GM12892 (cell line): ENCODE results near the gene USP8.
"Not testable (repeated sequence)": the region's sequence is repeated elsewhere in the genome, so short reads cannot be mapped to it uniquely, and the experiment has no call there.

Source experiments
- DNase-seq: peaks from one replicate; pipeline ENCODE4 v3.0.0; 2011; ENCODE audit not compliant: insufficient read length
- FAIRE-seq: peaks from 2 replicates; lab custom pipeline; 2011; peaks lifted over from hg19 to GRCh38; lab: Jason Lieb, UNC
- POLR2A ChIP-seq: IDR thresholded peaks from 2 replicates; pipeline ENCODE4 v1.6.1; 2011; ENCODE audit warnings: low read depth, low read length, control low read depth
- POLR2AphosphoS5 ChIP-seq: IDR thresholded peaks from 2 replicates; pipeline ENCODE4 v1.6.1; 2011; ENCODE audit warnings: low read depth, low read length, control low read depth
- TAF1 ChIP-seq: IDR thresholded peaks from 2 replicates; pipeline ENCODE4 v1.6.1; 2011; ENCODE audit warnings: low read depth, mild to moderate bottlenecking, control low read depth, low read length, borderline replicate concordance

The USP8 gene

DNA sequence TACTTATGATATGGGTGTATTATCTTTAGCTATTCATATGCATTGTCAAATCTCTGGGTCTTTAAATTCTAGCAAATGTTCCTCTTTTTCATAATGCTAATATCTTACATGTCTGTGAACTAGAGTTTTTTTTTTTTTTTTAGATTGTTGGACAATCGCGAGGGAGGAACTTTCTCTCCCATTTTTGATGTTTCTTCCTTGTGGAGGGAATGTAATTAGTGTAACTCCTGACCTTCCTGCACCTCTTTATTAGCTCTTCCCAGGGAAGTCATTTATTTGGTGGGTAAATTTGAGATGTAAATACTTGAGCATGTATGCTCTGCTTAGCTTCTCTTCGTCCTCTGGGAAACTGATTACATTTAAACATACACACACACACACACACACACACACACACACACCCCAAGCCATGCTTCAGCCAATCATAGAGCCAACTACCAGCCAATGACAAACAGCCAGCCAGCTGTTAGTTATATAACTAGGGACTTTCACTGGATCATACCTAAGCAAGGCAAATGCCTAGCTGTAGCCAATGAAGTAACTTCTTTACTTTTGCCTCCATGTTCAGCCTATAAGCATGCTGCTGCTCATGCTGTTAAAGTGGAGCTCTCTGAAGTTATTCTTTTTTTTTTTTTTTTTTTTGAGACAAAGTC, 8.3 kb upstream of the USP8 start:
- no peak for TF ChIP-seq POLR2AphosphoS5
- TF ChIP-seq TAF1 = no peak
- no peak for TF ChIP-seq POLR2A
- DNase-seq (no peak), FAIRE-seq (no peak)

DNA sequence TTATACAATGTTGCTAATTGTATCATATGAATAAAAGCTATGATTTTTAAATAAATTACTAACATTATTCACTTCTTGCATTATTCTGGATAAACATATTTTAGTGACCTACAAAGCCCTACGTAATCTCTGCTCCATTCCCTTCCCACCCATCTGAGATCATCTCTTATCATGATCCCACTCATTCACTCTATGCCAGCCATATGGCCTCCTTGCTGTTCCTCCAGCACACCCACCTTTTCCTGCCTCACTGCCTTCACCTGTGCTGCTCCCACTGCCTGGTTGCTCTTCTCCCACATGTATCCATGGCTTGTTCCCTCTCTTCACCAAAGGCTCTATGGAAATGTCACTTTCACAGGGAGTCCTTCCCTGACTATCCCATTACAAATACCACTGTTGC, 7.3 kb upstream of the USP8 start:
- DNase-seq = no peak
- FAIRE-seq = no peak
- TF ChIP-seq POLR2A (no peak), TAF1 (no peak), POLR2AphosphoS5 (no peak)

DNA sequence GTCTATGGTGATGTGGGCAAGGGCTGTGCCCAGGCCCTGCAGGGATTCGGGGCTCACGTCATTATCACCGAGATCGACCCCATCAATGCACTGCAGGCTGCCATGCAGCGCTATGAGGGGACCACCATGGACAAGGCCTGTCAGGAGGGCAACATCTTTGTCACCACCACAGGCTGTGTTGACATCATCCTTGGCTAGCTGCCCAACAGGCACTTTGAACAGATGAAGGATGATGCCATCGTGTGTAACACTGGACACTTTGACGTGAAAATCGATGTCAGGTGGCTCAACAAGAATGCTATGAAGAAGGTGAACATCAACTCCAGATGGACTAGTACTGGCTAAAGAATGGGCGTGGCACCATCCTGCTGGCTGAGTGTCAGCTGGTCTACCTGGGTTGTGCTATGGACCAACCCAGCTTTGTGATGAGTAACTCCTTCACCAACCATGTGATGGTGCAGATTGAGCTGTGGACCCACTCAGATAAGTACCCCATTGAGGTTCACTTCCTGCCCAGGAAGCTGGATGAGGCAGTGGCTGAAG, 6.1 kb upstream of the USP8 start:
- FAIRE-seq (no peak), DNase-seq (no peak)

DNA sequence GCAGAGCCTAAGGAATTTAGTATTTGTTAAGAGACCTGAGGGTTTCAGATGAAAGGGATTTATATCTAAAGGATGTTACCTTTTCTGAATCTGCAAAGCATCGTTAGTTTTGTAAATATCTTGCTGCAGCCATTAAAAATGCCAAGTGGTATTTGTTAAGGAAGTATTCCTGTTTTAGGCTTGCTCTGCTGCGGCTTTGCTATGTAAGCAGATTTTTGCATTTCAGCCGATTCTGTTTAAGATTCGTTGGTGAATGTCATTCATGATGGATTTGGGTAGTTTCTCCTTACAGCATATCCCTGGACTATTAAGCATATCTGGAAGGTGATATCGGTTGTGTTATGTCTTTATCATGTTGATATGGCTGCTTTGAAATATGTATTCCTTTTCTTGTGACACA, 1.0 kb downstream of the USP8 start:
- FAIRE-seq = no peak
- DNase-seq = no peak
- TF ChIP-seq POLR2A (no peak), POLR2AphosphoS5 (no peak), TAF1 (no peak)

More for the DNA sequence above, 6.1 kb upstream of the USP8 start:
- TF ChIP-seq TAF1 (no peak), POLR2AphosphoS5 (no peak), POLR2A (no peak)

DNA sequence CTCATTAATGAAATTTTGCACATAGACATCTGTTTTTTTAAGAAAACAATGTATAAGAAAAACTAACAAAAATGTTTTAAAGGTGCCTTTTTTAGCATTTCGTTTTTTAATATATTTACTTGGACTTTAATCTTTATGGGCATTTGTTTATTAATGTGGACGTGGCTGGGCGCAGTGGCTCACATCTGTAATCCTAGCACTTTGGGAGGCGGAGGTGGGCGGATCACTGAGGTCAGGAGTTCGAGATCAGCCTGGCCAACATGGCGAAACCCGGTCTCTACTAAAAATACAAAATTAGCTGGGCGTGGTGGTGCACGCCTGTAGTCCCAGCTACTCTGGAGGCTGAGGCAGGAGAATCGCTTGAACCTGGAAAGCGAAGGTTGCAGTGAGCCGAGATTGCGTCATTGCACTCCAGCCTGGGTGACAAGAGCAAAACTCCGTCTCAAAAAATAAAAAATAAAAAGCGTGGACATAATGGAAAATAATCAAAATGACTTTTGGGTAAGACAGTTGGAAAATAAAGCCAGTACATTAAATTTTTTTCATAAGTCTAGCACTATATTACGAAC, 1.6 kb downstream of the USP8 start:
- DNase-seq, FAIRE-seq: not testable (repeated sequence)

DNA sequence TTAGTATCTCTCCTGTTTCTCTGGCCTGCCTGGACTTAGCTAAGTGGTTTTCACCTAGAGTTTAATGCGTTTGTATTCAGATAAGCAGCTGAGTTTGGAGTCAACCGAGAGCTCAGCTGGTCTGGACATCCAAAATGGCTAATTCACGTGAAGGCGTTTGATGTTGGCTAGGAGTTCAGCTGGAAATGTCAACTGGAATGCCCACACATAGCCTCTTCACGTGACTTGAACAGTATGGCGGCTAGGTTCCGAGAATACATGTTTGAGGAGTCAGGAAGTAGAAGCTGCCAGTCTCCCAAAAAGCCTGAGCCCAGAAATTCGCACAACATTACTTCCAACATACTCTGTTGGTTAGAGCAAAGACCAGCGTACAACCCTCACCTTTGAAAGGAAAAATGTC, 2.2 kb downstream of the USP8 start:
- DNase-seq (no peak), FAIRE-seq (no peak)
- TF ChIP-seq POLR2AphosphoS5 (no peak), POLR2A (0 out of 2 replicates have a peak, but pooled peaks have one; percentile 18), TAF1 (no peak)

DNA sequence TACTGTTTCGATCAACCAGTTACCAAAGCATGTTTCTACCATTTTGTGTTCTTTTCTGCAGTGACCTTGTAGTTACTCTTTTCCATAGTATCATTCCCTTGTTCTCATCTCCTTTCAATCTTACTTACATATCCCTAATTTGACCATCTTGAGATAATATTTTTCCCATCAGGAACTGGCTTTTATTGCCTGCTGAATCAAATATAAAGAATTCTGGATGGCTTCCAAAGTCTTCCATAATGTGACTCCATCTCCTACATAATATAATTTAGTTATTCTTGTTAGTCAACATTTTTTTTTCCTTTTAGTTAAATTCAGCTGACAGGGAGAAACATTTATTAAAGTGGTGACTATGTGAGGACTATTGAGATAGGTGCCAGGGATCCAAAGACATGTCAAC, 7.0 kb downstream of the USP8 start:
- no peak for FAIRE-seq
- no peak for DNase-seq

DNA sequence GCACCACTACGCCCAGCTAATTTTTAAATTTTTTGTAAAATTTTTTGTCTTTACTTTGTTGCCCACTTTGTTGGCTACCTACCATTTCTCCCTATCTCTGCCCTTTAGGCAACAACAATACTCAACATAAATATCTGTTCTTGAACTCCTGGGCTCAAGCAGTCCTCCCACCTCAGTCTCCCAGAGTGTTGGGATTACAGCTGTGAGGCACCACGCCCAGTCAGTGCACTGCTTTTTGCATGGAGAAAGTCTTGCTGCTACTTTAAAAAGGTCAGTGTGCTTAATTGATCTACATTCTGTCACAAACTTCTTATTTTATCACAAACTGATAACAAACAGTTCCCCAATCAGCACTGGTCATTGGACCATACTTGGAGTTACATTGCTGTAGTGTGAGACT, 8.0 kb downstream of the USP8 start:
- FAIRE-seq (no peak), DNase-seq (no peak)
- TF ChIP-seq POLR2A = no peak

More for the DNA sequence above, 7.0 kb downstream of the USP8 start:
- no peak for TF ChIP-seq POLR2A
- TF ChIP-seq POLR2AphosphoS5 = no peak
- no peak for TF ChIP-seq TAF1

DNA sequence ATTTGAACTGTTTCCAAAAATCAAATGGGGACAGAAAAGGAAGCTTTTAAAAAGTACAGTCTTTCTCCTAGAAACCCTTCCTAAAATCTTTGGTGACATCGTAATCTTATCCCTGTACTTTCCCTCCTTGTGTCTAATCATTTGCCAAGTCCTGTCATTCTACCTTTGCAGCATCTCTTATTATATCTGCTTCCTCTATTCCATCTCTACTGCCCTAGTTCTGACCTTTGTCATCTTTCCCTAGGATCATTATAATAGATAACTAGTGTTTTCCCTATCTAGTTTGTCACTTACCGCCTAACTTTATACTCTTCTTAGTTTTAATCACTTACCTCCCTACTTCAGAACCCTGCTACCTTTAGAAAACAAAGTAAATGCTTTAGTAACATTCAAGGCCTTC, 11.6 kb downstream of the USP8 start:
- TF ChIP-seq POLR2AphosphoS5 (no peak), TAF1 (no peak), POLR2A (no peak)
- DNase-seq = no peak
- FAIRE-seq = no peak

DNA sequence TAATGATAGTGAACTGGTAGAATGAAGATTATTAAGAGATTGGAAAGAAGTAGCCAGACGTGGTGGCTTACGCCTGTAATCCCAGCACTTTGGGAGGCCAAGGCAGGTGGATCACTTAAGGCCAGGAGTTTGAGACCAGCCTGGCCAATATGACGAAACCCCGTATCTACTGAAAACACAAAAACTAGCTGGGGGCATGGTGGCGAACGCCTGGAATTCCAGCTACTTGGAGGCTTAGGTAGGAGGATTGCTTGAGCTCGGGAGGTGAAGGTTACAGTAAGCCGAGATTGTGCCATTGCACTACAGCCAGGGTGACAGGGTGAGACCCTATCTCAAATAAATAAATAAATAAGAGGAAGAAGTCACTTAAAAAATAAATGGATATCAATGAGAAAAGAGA, 14.0 kb downstream of the USP8 start:
- TF ChIP-seq TAF1 = no peak
- TF ChIP-seq POLR2A = no peak
- no peak for TF ChIP-seq POLR2AphosphoS5
- FAIRE-seq (no peak), DNase-seq (no peak)

DNA sequence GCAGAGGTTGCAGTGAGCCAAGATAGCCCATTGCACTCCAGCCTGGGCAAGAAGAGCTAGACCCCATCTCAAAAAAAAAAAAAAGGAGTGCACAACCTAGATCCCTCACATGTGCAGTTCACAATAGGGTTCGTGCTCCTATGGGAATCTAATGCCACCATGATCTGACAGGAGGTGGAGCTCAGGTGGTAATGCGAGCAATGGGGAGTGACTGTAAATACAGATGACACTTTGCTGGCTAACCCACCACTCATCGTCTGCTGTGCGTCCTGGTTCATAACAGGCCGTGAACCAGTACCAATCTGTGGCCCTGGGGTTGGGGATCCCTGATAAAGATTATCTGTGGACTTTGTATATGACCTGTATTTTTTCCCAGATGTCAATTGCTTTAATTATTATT, 16.7 kb downstream of the USP8 start:
- TF ChIP-seq POLR2AphosphoS5 (no peak), POLR2A (no peak), TAF1 (no peak)
- DNase-seq (no peak), FAIRE-seq (no peak)

DNA sequence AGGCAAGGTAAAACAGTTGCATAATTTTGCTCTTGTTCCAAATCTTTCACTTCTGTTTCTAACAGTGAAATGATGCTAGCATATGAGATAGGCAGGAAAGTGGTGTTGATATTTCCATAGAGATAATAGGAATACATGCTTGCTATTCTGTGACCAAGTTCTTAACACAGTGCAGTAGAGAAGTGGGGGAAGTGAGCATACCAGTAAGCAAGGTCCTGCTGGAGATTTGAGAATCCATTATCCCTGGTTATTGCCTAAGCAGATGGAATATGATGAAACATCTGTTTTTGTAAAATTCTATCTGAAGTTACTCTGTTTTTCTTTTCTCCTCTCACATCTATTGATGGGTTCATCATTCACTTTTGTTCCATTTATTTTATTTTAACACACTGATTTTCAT, 28.7 kb downstream of the USP8 start:
- FAIRE-seq = no peak
- no peak for DNase-seq
- no peak for TF ChIP-seq TAF1
- TF ChIP-seq POLR2AphosphoS5 = no peak
- no peak for TF ChIP-seq POLR2A
